GM19328 (cell line): Measurements from ENCODE around the gene TRPC6.

Experiments
- ATAC-seq: cut with Tn5 transposase; IDR thresholded peaks from one replicate; pipeline ENCODE4 v1.9.1; 2021; ENCODE audit warnings: mild to moderate bottlenecking, moderate library complexity; ENCODE audit not compliant: unreplicated experiment

The TRPC6 gene

GRCh38 chr11:101407324-101407723, 176.5 kb downstream of the TRPC6 start:
- ATAC-seq: no peak
